C4-2B (cell line): Measurements from ENCODE around the gene BID.

Experiments
- H3K27ac ChIP-seq: fragments of 450-650 bp; 2 replicates; pipeline ENCODE4 v1.5.1; 2017
- CTCF ChIP-seq: fragments of 450-650 bp; conservative IDR thresholded peaks from 2 replicates; pipeline ENCODE4 v1.5.1; 2017; ENCODE audit warnings: mild to moderate bottlenecking
- ZFX ChIP-seq: fragments of 450-650 bp; IDR thresholded peaks from 2 replicates; pipeline ENCODE4 v1.6.1; 2017

Gene BID

GRCh38 chr22:17739196-17739975 lies 34.9 kb downstream of the BID start:
- no peak overlapping the region for H3K27ac ChIP-seq
- TF ChIP-seq CTCF (no peak), ZFX (no peak)

GRCh38 chr22:17738386-17739128 lies 35.7 kb downstream of the BID start:
- TF ChIP-seq CTCF (no peak), ZFX (no peak)
- no peak overlapping the region for H3K27ac ChIP-seq

GRCh38 chr22:17734187-17734586 lies 40.1 kb downstream of the BID start:
- no peak overlapping the region for H3K27ac ChIP-seq
- TF ChIP-seq ZFX, result no peak
- no peak for TF ChIP-seq CTCF

- no peak overlapping the region for H3K27ac ChIP-seq
- no peak for TF ChIP-seq ZFX
- no peak for TF ChIP-seq CTCF
Measured at GRCh38 chr22:17733466-17733865, 40.8 kb downstream of the BID start.

GRCh38 chr22:17732251-17732854 lies 41.9 kb downstream of the BID start:
- TF ChIP-seq CTCF, result no peak
- TF ChIP-seq ZFX, result no peak
- H3K27ac ChIP-seq, result no peak overlapping the region

- TF ChIP-seq CTCF (no peak), ZFX (no peak)
- H3K27ac ChIP-seq, result no peak overlapping the region
Measured at GRCh38 chr22:17729561-17729960, 44.7 kb downstream of the BID start.

GRCh38 chr22:17728786-17729185 lies 45.5 kb downstream of the BID start:
- H3K27ac ChIP-seq, result no peak overlapping the region
- TF ChIP-seq CTCF, result no peak
- no peak for TF ChIP-seq ZFX
